Measurements from ENCODE around the gene MYO9B. TPM values are rescaled to one million over a fixed set of nuclear protein-coding genes. Genes with fewer than 3 reads are reported as not detected.

The MYO9B gene
- total RNA-seq, 1 experiment from 2014 or later, result 79.4 TPM

DNA sequence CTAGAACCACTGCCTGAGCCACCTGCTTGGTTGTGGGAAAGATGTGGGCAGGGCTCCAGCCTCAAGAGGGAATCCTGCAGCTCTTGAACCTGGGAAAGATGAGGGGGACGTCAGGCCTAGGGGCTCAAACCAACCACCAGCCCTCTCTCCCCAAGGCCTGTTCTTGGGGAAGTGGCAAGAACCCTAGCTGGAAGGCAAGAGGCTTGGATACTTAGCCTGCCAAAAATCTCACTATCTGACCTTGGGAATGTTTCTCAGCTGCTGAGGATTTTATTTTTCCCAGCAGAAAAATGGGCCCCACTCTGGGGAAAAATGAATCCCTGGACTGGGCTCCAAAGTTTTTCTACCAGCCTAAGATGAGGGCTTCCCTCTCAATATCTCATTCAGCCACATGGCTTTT, 184.4 kb downstream of the MYO9B start:
- H3K27me3 ChIP-seq (ENCODE audit: control insufficient read depth, insufficient read depth, low read length), result no peaks in the 10 kb centered on the region
- ATAC-seq, result no peak
- TF ChIP-seq SIN3A (IDR thresholded peaks at IDR 0.05; ENCODE audit: borderline replicate concordance, insufficient read depth, low read depth, low read length) (no peak), TCF7L2 (IDR thresholded peaks at IDR 0.05; ENCODE audit: low read depth, low read length) (no peak), REST (IDR thresholded peaks at IDR 0.05; ENCODE audit: insufficient read depth in 1 of 2, low read depth in 2 of 2, low read length in 1 of 2) (no peak), POLR2AphosphoS5 (IDR thresholded peaks at IDR 0.05; ENCODE audit: low read depth, low read length) (no peak), CTCF (IDR thresholded peaks at IDR 0.05) (no peak)
- DNase-seq (ENCODE audit: low read depth, low spot score), result no peak
- H3K36me3 ChIP-seq (ENCODE audit: control insufficient read depth, insufficient read depth, low read length), result no peaks in the 10 kb centered on the region
- BruUV-seq (replicated peaks), result no TSS peak
- ChIA-PET POLR2A (no interaction called here), CTCF (interaction anchor here (0.7 to 1.1 kb wide), 2 partner anchors 22 to 24 kb away, joined by 3 read pairs; partner anchors contain the start of gene ANKLE1)
- H3K9me3 ChIP-seq (ENCODE audit: control insufficient read depth, insufficient read depth, low read depth, low read length), result no peaks in the 10 kb centered on the region
- intact Hi-C loops (cut with micrococcal nuclease; ENCODE audit: unreplicated experiment), result no loop called here
- no peak overlapping the region for H3K4me3 ChIP-seq (ENCODE audit: low read depth in 2 of 2, low read length in 2 of 2)
- in situ Hi-C loops (cut with HindIII; ENCODE audit: low pct_unique_long_range_greater_than_20kb, low sequenced_read_pairs), result no loop called here
- H3K27ac ChIP-seq (ENCODE audit: low read length), result no peak overlapping the region
- H3K4me1 ChIP-seq (ENCODE audit: control insufficient read depth, insufficient read depth, low read length), result no peaks in the 10 kb centered on the region

DNA sequence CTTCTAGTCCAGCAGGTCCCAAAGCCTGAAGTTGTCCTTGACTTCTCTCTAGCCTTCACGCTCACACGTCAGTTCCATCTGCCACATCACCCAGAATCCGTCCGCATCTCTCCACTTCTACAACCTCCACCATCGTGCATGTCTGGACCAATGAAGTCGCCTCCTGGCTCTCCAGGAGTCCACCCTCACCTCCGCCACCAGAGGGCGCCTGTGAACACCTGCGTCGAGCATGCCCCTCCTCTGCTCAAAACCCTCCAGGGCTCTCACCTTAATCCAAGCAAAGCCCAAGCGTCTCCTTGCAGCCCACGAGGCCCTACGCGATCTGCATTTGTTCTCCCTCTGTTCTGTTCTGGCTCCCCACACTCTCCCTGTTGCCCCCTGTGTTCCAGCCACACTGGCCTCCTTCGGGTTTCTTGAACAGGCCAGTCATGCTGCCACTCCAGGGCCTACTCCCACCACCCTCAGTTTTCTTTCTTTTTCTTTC, 185.3 kb downstream of the MYO9B start:
- POLR2A ChIA-PET, result no interaction called here
- in situ Hi-C loops (cut with HindIII; ENCODE audit: low pct_unique_long_range_greater_than_20kb, low sequenced_read_pairs) (no loop called here), intact Hi-C loops (cut with micrococcal nuclease; ENCODE audit: unreplicated experiment) (no loop called here)
- peak; percentile 99 for ATAC-seq
- Histone ChIP-seq H3K9me3 (ENCODE audit: control insufficient read depth, insufficient read depth, low read depth, low read length) (no peaks in the 10 kb centered on the region), H3K27ac (ENCODE audit: low read length) (peak overlapping the region; percentile 61; the same call in 1 of the 2 replicates), H3K4me3 (ENCODE audit: low read depth in 2 of 2, low read length in 2 of 2) (no peak overlapping the region), H3K27me3 (ENCODE audit: control insufficient read depth, insufficient read depth, low read length) (no peaks in the 10 kb centered on the region), H3K36me3 (ENCODE audit: control insufficient read depth, insufficient read depth, low read length) (no peaks in the 10 kb centered on the region), H3K4me1 (ENCODE audit: control insufficient read depth, insufficient read depth, low read length) (no peaks in the 10 kb centered on the region)
- CTCF ChIA-PET, result interaction anchor here (0.6 to 0.7 kb wide), 2 partner anchors 12 to 21 kb away, joined by 3 to 10 read pairs; partner anchors contain the start of gene ANKLE1
- peak; percentile 94 for TF ChIP-seq CTCF (IDR thresholded peaks at IDR 0.05)
- no peak for TF ChIP-seq POLR2AphosphoS5 (IDR thresholded peaks at IDR 0.05; ENCODE audit: low read depth, low read length)
- no TSS peak for BruUV-seq (replicated peaks)
- DNase-seq (ENCODE audit: low read depth, low spot score), result peak; percentile 52

All from Panc1 (cell line).